Stomach smooth muscle (tissue), 2 donors: Measurements from ENCODE around the gene RANBP1.

Experiments
- H3K27ac ChIP-seq: one replicate; pipeline ENCODE4 v1.7.0; 2013; ENCODE audit warnings: mild to moderate bottlenecking, low read length, inconsistent platforms
- H3K27me3 ChIP-seq, 2 donors: one replicate each; pipeline ENCODE4 v1.7.0; 2013; ENCODE audit warnings: low read length in 2 of 2; ENCODE audit not compliant: insufficient read depth in 2 of 2, control insufficient read depth in 1 of 2
- H3K36me3 ChIP-seq, 2 donors: one replicate each; pipeline ENCODE4 v1.7.0; 2013; ENCODE audit warnings: low read length in 2 of 2; ENCODE audit not compliant: control insufficient read depth in 2 of 2, insufficient read depth in 2 of 2
- H3K4me1 ChIP-seq: one replicate; pipeline ENCODE4 v1.7.0; 2013; ENCODE audit warnings: low read length; ENCODE audit not compliant: control insufficient read depth, insufficient read depth
- H3K4me3 ChIP-seq, 2 donors: one replicate each; pipeline ENCODE4 v1.7.0; 2013; ENCODE audit warnings: low read length in 2 of 2
- H3K9ac ChIP-seq, 2 donors: one replicate each; pipeline ENCODE4 v1.7.0; 2013; ENCODE audit warnings: low read length in 2 of 2, mild to moderate bottlenecking in 1 of 2
- H3K9me3 ChIP-seq, 2 donors: one replicate each; pipeline ENCODE4 v1.7.0; 2013; ENCODE audit warnings: low read length in 2 of 2; ENCODE audit not compliant: control insufficient read depth in 2 of 2
- donor health status: healthy.
- donor health status: Pancreatic carcinoma.

RANBP1 gene

DNA sequence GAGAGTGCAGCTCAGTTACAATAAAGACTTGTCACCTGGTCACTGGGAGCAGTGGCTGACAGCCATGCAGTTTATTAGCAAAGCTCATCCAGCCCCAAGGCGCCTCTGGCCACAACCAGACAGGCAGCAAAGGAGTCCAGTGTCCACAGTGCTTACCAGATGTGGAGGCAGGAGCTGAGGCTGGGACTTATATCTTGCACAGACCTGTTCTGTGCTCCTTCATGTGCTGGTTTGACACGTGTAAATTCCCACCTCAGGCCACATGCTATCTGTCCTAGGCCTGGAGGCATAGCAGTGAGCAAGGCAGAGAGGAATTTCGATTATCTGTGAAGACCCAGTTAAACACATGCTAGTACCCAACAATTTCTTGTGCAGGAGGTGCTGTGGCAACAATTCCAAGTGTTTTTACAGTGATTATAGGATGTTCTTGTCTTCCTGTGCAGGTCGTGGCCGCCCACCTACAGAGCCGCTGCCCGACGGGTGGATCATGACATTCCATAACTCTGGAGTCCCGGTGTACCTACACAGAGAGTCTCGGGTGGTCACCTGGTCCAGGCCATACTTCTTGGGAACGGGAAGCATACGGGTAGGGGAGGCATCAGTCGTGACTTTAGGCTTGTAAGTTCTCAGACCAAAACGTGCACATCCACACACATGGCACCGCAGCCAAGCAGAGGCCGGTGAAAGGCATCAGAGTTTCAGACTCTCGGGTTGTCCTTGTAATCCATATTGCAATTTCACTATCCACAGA lies 26.5 kb upstream of the RANBP1 start:
- no peak overlapping the region for H3K4me3 ChIP-seq
- H3K4me1 ChIP-seq, result peaks cover 8% of the 10 kb centered on the region
- no peak overlapping the region for H3K9ac ChIP-seq
- no peaks in the 10 kb centered on the region for H3K27me3 ChIP-seq
- no peak overlapping the region for H3K27ac ChIP-seq
- peaks cover 80% of the 10 kb centered on the region in 2 donors for H3K36me3 ChIP-seq
- no peaks in the 10 kb centered on the region for H3K9me3 ChIP-seq

DNA sequence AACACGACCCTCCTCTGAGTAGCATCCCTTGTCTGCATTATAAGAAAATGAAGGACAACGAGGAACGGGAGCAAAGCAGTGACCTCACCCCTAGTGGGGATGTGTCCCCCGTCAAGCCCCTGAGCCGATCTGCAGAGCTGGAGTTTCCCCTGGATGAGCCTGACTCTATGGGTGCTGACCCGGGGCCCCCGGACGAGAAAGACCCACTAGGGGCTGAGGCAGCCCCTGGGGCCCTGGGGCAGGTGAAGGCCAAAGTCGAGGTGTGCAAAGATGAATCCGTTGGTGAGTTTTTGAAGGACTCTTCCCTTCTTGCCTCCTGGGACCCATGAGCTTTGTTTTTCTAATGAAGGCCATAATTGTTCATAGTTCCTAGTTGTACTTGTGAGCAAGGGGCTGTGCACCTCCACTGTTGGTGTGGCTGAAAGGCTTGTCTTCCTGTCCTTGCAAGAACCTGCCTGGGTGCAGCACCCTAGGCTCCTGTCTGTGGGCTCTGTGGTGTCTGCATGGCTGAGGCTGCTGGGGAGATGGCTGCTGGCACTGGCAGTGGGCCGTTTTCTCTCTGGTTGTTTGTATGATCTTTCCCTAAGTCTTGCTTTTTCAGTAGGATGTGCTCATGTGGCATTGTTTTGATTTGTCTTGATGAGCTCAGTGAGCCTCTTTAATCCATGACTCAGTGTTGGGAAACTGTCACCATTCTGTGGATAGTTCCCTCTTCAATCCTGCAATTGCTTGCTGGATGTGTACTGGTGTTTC lies 25.8 kb upstream of the RANBP1 start:
- Histone ChIP-seq H3K9ac (no peak overlapping the region), H3K36me3 (peaks cover 84 to 87% of the 10 kb centered on the region in 2 donors), H3K27ac (no peak overlapping the region), H3K4me1 (peaks cover under 1% of the 10 kb centered on the region), H3K27me3 (no peaks in the 10 kb centered on the region), H3K9me3 (no peaks in the 10 kb centered on the region), H3K4me3 (no peak overlapping the region)

DNA sequence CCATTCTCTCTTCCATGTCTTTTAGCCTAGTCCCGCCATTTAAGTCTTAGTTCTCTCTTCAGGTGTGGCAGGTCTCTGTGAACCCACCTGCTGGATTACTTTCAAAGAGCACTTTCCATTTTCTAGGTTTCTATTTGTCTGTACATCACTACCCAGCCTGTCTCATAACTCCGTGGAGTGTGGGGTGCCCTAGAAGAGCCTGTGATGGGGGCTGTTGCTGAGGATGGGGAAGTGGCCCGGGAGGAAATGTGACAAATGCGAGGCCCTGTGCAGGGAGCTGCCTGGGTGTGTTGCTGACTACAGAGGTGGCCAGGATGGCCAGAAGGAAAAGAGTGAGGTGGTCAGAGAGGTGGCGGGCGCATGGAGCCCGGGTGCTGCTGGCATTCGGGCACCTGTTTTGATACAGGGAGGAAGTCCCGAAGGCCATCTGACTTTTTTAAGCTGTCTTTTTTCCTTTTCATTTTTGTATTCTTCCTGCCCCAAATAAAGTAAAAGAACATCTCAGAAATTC lies 25.1 kb upstream of the RANBP1 start:
- H3K9ac ChIP-seq, result no peak overlapping the region
- H3K36me3 ChIP-seq, result peaks cover 88 to 91% of the 10 kb centered on the region in 2 donors
- H3K4me3 ChIP-seq, result no peak overlapping the region
- no peaks in the 10 kb centered on the region for H3K27me3 ChIP-seq
- no peaks in the 10 kb centered on the region for H3K4me1 ChIP-seq
- no peak overlapping the region for H3K27ac ChIP-seq
- no peaks in the 10 kb centered on the region for H3K9me3 ChIP-seq

DNA sequence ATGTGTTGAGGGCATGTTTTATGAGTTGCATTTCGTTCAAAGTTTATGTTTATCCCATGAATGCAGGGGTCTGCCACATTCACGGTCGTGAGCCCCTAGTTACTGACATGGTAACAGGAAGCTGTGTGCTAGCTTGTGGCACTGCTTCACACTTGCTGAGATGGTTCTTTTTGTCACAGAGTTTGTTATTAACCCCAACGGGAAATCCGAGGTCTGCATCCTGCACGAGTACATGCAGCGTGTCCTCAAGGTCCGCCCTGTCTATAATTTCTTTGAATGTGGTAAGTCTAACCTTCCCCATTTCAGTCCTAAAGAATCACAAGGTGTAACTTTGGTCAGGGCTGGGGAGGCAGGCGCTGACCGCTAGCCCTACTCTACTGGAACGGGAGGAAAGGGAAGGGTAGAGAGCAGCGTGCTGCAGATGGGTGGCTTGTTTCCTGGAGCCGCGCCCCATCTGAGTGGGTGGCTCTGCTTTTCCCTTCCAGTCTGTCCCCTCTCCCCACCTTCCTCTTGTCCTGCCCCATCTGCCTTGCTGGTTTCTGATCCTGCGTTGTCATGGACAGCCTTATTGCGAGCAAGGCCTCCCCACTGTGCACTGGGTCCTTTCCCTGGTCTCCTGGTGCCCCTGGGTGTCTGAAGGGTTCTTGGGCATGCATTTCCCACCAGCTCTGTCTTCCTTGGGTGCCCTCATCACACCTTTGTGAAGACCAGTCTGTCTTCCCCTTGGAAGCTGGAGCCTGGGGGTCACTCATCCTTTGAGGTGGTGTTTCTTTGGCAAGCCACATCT lies 24.0 kb upstream of the RANBP1 start:
- H3K27me3 ChIP-seq, result no peaks in the 10 kb centered on the region
- no peak overlapping the region for H3K27ac ChIP-seq
- H3K9ac ChIP-seq, result no peak overlapping the region
- H3K36me3 ChIP-seq, result peaks cover 85 to 90% of the 10 kb centered on the region in 2 donors
- no peaks in the 10 kb centered on the region for H3K9me3 ChIP-seq
- H3K4me1 ChIP-seq, result no peaks in the 10 kb centered on the region
- H3K4me3 ChIP-seq, result no peak overlapping the region

DNA sequence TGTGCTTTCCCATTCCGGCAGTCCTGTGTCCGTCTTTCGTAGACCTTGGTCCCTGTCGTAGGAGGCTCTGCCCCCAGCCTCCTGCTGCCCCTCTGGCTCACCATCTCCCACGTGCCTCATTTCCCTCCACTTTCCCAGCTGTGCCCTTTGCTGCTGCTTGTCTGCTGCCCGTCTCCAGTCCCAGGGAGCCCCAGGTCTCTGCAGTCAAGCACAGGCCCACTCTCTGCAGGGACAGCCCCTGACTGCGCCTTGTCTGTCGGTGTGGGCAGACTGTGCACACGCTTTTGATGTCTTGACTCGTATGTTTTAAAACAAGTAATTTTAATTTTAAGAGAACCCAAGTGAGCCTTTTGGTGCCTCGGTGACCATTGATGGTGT lies 23.4 kb upstream of the RANBP1 start:
- H3K27ac ChIP-seq, result no peak overlapping the region
- H3K36me3 ChIP-seq, result peaks cover 82 to 90% of the 10 kb centered on the region in 2 donors
- no peaks in the 10 kb centered on the region for H3K4me1 ChIP-seq
- no peak overlapping the region for H3K9ac ChIP-seq
- no peaks in the 10 kb centered on the region for H3K27me3 ChIP-seq
- H3K9me3 ChIP-seq, result no peaks in the 10 kb centered on the region
- no peak overlapping the region for H3K4me3 ChIP-seq

DNA sequence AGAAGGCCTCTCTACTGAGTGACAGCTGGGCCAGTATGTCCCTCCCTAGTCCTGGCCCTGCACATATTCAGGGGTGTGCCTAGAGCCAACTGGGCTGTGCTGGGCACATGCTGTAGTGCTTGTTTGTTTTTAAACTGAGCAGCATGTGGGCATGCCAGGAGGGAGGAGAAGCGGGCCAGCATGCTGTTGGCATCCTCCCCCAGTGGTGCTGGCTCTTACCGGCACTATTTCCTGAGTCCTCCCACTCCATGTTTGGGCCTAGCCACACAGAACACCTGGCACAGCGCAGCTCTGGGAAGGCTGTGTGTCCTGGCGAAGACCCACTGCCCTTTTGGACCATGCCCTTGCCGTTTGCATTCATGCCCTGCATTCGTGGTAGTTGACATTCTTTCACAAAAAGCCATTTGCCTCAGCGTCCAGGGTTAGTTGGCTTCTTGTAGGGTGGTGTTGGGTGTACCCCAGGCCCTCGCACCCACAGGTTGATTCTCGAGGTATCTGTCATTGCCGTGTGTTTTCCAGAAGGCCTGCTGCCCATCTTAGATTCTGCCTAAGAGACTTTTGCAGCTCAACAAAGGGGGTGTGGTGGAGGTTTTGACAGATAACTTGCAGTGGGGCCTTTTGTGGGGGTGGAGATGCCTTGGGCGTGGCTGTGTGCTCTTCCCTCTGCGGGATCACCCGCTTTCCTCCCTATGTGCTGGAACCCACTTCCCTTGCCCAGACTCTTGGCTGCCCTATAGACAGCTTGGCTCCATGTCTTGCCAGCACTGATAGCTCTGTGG lies 22.3 kb upstream of the RANBP1 start:
- Histone ChIP-seq H3K9me3 (no peaks in the 10 kb centered on the region), H3K4me3 (no peak overlapping the region), H3K27me3 (no peaks in the 10 kb centered on the region), H3K9ac (no peak overlapping the region), H3K4me1 (no peaks in the 10 kb centered on the region), H3K36me3 (peaks cover 71 to 84% of the 10 kb centered on the region in 2 donors), H3K27ac (no peak overlapping the region)

DNA sequence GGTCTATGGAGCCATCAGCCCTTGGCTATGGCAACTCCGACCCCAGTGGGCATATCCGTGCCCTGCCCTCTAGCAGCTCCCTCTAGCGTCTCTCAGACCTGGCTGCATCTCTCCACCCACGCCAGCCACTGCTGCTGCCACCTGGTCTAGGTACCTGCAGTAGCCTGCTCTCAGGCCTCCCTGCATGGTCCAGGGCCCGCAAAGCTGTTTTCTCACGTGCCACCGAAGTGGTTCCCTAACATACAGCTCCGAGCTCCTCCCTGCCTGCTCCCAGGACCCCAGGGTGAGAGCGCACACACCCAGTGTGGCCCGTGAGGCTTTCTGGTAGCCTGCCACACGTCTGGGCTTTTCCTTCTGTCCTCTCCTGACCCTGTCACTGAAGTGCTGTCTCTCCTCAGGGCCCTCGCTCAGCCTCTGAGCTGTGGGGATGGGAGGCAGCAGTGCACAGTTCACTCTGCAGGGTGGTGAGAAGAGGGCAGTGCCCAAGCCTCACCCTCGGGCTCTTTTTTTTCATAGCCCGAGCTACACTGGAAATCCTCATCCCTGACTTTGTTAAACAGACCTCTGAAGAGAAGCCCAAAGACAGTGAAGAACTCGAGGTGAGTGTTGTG lies 21.6 kb upstream of the RANBP1 start:
- Histone ChIP-seq H3K4me3 (no peak overlapping the region), H3K36me3 (peaks cover 67 to 85% of the 10 kb centered on the region in 2 donors), H3K9ac (no peak overlapping the region), H3K4me1 (no peaks in the 10 kb centered on the region), H3K27ac (no peak overlapping the region), H3K9me3 (no peaks in the 10 kb centered on the region), H3K27me3 (no peaks in the 10 kb centered on the region)

DNA sequence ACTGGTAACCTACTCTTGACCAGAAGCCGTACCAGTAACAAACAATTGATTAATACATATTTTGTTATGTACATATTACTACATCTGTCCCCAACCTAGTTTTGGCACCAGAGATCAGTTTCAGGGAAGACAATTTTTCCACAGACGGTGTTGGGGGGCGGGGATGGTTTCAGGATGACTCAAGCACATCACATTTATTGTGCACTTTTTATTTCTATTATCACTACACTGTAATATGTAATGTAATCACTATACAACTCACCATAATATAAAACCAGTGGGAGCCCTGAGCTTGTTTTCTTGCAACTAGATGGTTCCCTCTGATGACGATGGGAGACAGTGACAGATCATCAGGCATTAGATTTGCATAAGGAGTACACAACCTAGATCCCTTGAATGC lies 20.4 kb upstream of the RANBP1 start:
- H3K9ac ChIP-seq, result no peak overlapping the region
- peaks cover 63 to 80% of the 10 kb centered on the region in 2 donors for H3K36me3 ChIP-seq
- H3K9me3 ChIP-seq, result no peaks in the 10 kb centered on the region
- no peaks in the 10 kb centered on the region for H3K27me3 ChIP-seq
- no peaks in the 10 kb centered on the region for H3K4me1 ChIP-seq
- H3K4me3 ChIP-seq, result no peak overlapping the region
- H3K27ac ChIP-seq, result no peak overlapping the region

DNA sequence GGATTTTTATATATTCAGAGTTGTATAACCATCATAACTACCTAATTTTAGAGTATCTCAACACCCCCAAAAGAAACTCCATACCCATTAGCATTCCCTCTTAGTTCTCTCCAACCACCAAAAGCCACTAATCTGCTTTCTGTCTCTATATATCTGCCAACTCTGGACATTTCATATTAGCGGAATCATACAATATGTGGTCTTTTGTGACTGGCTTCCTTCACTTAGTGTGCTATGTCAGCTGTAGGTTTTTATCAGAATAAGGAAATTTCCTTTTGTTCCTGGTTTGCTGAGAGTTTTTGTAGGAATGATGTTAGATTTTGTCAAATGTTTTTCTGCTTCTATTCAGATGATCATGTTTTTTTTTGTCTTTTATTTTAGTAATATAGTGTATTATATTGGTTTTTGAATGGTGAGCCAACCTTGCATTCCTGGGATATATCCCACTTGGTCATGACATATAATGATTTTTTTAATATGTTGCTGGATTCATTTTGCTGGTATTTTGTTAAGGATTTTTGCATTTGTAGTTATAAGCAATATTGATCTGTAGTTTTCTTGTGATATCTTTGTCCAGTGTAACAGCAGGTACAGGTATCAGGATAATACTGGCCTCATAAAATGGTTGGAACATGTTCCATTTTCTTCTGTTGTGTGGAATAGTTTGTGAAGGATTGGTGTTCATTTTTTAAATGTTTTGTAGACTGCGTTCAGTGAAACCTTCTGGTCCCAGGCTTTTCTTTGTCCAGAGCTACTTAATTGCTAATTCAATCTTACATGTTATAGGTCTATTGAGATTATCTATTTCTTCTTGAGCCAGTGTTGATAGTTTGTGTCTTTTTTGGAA lies 19.1 kb upstream of the RANBP1 start:
- Histone ChIP-seq H3K9ac (no peak overlapping the region), H3K27me3 (no peaks in the 10 kb centered on the region), H3K4me3 (no peak overlapping the region), H3K9me3 (no peaks in the 10 kb centered on the region), H3K4me1 (no peaks in the 10 kb centered on the region), H3K36me3 (peaks cover 50 to 75% of the 10 kb centered on the region in 2 donors), H3K27ac (no peak overlapping the region)
